HL-60 (cell line): ENCODE results near the gene RAB31.

ENCODE experiments used
- GABPA ChIP-seq: IDR thresholded peaks from 2 replicates; pipeline ENCODE4 v1.6.1; 2012; ENCODE audit warnings: low read depth
- POLR2AphosphoS5 ChIP-seq: IDR thresholded peaks from 2 replicates; pipeline ENCODE4 v1.6.1; 2012; ENCODE audit warnings: low read depth
- TF ChIP-seq, protein P1 (sequence below): IDR thresholded peaks from one replicate; pipeline ENCODE4 v1.5.1; 2011; ENCODE audit warnings: low read length, control low read depth, inconsistent platforms; ENCODE audit not compliant: insufficient read depth
- TF ChIP-seq, protein P2 (sequence below): IDR thresholded peaks from 2 replicates; pipeline ENCODE4 v1.6.1; 2012; ENCODE audit warnings: low read depth; ENCODE audit not compliant: insufficient replicate concordance

DNA sequence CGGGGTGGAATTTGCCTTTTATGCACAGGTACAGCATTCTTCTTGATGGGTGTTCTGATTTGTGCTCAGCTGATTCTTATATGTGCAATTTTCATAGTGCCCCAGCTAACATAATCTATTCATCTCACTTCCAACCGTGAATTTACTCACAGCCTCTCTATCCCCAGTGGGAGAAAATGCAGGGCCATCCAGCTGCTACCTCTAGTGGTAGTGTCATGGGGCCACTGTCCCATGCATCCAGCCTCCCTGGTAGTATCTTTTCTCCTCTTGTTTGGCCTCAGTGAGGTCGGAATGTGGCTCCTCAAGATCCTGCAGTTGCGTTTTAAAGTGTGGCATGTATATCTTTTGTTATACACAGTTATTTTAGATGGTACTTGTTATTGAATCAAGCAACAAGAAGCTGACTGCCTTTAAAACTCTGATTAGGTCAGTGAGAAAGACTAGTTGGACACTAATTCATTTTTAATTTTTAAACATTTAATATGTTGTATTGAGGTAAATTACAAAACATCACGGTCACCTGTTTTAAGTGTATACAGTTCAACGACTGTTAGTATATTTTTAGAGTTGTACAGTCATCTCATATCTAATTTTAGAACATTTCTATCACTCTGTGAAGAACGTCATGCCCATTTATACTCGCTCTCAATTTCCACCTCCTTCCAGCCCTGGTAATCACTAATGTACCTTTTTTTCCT lies 109.8 kb downstream of the RAB31 start:
- TF ChIP-seq, protein P1, sequence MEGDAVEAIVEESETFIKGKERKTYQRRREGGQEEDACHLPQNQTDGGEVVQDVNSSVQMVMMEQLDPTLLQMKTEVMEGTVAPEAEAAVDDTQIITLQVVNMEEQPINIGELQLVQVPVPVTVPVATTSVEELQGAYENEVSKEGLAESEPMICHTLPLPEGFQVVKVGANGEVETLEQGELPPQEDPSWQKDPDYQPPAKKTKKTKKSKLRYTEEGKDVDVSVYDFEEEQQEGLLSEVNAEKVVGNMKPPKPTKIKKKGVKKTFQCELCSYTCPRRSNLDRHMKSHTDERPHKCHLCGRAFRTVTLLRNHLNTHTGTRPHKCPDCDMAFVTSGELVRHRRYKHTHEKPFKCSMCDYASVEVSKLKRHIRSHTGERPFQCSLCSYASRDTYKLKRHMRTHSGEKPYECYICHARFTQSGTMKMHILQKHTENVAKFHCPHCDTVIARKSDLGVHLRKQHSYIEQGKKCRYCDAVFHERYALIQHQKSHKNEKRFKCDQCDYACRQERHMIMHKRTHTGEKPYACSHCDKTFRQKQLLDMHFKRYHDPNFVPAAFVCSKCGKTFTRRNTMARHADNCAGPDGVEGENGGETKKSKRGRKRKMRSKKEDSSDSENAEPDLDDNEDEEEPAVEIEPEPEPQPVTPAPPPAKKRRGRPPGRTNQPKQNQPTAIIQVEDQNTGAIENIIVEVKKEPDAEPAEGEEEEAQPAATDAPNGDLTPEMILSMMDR = no peak
- TF ChIP-seq, protein P2, sequence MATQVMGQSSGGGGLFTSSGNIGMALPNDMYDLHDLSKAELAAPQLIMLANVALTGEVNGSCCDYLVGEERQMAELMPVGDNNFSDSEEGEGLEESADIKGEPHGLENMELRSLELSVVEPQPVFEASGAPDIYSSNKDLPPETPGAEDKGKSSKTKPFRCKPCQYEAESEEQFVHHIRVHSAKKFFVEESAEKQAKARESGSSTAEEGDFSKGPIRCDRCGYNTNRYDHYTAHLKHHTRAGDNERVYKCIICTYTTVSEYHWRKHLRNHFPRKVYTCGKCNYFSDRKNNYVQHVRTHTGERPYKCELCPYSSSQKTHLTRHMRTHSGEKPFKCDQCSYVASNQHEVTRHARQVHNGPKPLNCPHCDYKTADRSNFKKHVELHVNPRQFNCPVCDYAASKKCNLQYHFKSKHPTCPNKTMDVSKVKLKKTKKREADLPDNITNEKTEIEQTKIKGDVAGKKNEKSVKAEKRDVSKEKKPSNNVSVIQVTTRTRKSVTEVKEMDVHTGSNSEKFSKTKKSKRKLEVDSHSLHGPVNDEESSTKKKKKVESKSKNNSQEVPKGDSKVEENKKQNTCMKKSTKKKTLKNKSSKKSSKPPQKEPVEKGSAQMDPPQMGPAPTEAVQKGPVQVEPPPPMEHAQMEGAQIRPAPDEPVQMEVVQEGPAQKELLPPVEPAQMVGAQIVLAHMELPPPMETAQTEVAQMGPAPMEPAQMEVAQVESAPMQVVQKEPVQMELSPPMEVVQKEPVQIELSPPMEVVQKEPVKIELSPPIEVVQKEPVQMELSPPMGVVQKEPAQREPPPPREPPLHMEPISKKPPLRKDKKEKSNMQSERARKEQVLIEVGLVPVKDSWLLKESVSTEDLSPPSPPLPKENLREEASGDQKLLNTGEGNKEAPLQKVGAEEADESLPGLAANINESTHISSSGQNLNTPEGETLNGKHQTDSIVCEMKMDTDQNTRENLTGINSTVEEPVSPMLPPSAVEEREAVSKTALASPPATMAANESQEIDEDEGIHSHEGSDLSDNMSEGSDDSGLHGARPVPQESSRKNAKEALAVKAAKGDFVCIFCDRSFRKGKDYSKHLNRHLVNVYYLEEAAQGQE = no peak
- TF ChIP-seq POLR2AphosphoS5 (no peak), GABPA (no peak)
